GM18870 (cell line): ENCODE measurements around the gene ANGPTL3.

Source experiments
- ATAC-seq: cut with Tn5 transposase; IDR thresholded peaks from one replicate; pipeline ENCODE4 v1.9.1; 2021; ENCODE audit warnings: moderate library complexity; ENCODE audit not compliant: unreplicated experiment

ANGPTL3 gene

DNA sequence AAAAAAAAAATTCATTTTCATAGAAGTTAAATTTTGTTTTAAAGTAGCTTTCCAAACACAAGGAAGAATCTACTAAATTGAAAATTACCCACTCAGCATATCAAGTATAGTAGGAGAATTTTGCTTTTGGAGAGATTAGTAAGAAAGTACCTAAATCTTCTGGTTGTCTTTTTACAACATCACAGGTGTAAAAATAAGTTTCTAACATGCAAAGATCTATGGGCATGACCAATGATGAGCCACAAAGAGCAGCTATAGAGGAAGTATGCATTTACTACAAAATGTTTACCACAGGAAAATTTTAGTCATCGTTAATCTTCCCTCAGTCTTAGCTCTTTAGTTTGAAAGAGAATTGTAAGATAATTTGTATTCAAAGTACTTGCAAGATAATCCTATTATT, 28.1 kb downstream of the ANGPTL3 start:
- peak; percentile 62 for ATAC-seq

DNA sequence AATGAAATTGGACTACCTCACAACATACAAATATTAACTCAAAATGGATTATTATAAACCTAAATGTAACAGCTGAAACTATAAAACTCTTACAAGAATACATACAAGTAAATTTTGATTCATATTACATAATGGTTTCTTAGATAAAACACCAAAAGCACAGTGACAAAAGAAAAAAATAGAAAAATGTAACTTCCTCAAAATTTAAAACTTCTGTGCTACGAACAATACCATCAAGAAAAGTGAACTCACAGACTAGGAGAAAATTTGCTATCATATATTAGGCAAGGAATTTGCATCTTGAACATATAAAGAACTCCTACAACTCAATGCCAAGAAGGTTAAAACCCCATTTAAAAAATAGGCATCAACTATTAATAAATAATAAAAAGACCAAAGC, 31.2 kb downstream of the ANGPTL3 start:
- ATAC-seq: no peak

DNA sequence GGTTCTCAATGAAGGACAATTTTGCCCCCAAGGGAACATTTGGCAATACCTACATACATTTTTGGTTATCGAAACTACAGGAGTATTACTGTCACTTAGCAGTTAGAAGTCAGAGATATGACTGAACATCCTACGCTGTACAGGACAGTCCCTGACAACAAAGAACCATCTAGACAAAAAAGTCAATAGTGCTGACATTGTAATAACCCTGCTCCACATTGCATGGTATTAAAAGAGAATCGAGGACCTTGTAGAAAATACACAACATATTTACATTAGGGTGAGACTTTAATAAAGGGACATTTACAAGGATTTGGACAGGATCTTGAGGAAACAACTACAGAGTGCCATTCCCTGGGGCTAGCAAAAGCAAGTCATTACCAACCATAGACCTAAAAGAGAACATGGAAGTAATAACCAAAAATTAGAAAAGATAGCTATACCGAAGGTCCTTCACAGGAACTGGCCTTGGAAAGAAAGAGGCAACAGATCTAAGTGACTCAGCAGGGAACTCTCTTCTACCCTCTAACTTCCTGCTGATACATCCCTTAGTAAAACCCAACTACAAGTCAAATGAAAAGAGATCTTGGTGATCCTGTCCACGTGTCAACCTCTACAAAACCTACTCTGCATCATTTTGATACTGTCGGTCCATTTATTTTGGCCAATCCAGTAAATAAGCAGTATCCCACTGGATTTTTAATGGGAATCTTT, 40.2 kb downstream of the ANGPTL3 start:
- ATAC-seq: no peak

DNA sequence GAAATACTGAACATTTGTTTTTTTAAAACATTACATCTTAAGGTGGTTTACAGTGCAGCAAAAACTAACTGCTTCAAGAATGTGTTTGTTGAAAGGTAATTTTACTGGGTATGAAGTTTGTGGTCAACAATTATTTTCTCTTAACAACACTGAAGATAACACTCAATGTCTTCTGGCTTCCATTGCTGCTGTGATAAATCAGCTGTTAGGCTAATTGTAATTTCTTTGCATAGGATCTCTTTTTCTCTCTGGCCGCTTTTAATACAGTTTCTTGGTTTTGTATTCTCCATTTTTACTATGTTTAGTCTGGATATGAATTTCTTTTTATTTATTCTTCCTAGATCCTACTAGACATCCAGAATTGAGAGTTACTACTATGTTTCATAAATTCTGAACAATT, 46.0 kb downstream of the ANGPTL3 start:
- no peak for ATAC-seq

DNA sequence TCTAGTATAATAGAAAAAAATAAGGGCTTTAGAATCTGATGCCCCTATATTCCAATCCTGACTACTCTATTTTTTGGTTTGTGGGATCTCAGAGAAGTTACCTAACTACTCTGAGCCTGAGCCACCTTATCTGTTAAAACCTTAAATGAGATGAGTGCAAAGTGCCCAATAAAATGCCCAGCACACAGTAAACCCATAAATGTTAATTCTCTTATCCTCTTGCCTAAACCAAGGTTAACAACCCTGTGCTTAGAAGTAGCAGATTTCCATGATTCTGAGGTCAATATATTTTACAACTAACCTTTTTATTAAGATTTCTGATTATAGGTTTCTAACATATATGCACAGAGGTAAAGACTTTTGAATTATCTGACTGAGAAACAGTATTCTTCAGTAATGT, 55.1 kb downstream of the ANGPTL3 start:
- ATAC-seq: no peak

DNA sequence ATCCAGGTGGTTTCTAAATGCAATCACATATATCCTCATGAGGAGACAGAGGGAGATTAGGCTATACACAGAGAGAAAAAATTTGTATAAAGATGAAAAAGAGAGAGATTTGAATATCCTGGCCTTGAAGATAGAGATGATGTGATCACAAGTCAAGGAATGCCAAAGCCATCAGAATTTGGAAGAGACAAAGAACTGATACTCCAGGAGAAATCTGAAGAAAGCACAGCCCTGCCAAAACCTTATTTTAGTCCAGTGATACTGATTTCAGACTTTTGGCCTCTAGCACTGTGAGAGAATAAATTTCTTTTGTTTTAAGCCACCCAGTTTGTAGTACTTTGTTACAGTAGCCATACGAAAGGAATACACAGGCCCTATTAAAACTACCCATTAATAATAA, 57.4 kb downstream of the ANGPTL3 start:
- ATAC-seq: no peak
